HL-60 (cell line): ENCODE results near the gene ZFP62.

Experiments
- GABPA ChIP-seq: IDR thresholded peaks from 2 replicates; pipeline ENCODE4 v1.6.1; 2012; ENCODE audit warnings: low read depth
- POLR2AphosphoS5 ChIP-seq: IDR thresholded peaks from 2 replicates; pipeline ENCODE4 v1.6.1; 2012; ENCODE audit warnings: low read depth
- TF ChIP-seq, protein P1 (sequence below): IDR thresholded peaks from one replicate; pipeline ENCODE4 v1.5.1; 2011; ENCODE audit warnings: low read length, control low read depth, inconsistent platforms; ENCODE audit not compliant: insufficient read depth

DNA sequence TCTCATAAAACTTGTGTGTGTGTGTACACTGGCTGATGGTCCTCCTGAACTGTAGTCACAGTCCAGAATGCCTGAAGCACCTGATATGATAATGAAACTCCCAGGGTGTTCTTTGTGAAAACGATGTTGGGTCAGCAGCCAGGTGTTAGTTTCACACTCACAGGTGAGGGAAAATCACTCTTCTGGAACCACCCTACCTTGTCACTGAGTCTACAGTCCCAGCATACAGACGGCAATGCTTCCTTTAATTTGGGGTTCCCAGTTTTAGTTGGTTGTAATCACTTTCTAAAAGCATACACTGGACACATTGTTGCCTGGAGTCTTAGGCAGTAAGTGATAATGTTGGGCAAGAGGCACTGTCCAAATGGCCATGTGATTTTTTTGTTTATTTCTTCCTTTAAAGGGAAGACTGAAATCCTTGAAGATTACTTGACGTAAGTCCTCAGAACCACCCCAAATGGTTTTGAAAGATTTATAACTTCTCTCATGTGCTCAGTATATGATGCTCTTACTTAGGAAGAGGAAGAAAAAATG, 40.2 kb downstream of the ZFP62 start:
- TF ChIP-seq GABPA = no peak
- TF ChIP-seq, protein P1, sequence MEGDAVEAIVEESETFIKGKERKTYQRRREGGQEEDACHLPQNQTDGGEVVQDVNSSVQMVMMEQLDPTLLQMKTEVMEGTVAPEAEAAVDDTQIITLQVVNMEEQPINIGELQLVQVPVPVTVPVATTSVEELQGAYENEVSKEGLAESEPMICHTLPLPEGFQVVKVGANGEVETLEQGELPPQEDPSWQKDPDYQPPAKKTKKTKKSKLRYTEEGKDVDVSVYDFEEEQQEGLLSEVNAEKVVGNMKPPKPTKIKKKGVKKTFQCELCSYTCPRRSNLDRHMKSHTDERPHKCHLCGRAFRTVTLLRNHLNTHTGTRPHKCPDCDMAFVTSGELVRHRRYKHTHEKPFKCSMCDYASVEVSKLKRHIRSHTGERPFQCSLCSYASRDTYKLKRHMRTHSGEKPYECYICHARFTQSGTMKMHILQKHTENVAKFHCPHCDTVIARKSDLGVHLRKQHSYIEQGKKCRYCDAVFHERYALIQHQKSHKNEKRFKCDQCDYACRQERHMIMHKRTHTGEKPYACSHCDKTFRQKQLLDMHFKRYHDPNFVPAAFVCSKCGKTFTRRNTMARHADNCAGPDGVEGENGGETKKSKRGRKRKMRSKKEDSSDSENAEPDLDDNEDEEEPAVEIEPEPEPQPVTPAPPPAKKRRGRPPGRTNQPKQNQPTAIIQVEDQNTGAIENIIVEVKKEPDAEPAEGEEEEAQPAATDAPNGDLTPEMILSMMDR = no peak
- no peak for TF ChIP-seq POLR2AphosphoS5
